Subcutaneous adipose tissue (tissue), 4 donors: ENCODE measurements around the gene STX18. TPM values are rescaled to one million over a fixed set of nuclear protein-coding genes. Genes with fewer than 3 reads are reported as not detected.

Source experiments
- CTCF ChIP-seq: fragments of 450-650 bp; IDR thresholded peaks from one replicate; pipeline ENCODE4 v1.5.1; 2016; ENCODE audit warnings: low read depth, mild to moderate bottlenecking, control low read depth, antibody characterized with exemption, moderate library complexity
- total RNA-seq, 4 donors: library from RNA; depleted of rRNA; stranded (reverse); fragments of >200 nt; gene quantifications; one replicate each; pipeline ENCODE4 v1.1.0, GENCODE V29; 2016

Gene STX18
- total RNA-seq, 4 donors from 2014 or later = 17.0 to 29.2 (median 21.6) TPM

DNA sequence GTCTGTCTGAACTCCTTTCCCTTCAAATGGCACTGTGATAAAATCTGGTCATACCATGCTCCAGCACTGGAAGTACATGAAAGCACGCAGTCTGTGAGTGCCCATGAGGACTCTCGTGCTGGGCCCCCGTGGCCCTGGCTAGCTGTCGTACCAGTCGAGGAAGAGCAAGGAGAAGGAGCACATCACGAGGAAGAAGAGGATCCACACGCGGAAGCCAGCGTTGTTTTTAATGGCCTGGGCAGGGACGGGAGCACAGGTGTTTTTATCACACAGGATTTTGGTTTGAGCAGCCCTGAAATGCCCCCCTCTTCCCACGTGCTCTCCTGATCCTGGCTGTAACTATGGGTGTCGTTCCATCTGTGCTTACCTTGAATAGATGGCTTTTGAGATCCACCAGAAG, 122.0 kb downstream of the STX18 start:
- TF ChIP-seq CTCF = no peak

DNA sequence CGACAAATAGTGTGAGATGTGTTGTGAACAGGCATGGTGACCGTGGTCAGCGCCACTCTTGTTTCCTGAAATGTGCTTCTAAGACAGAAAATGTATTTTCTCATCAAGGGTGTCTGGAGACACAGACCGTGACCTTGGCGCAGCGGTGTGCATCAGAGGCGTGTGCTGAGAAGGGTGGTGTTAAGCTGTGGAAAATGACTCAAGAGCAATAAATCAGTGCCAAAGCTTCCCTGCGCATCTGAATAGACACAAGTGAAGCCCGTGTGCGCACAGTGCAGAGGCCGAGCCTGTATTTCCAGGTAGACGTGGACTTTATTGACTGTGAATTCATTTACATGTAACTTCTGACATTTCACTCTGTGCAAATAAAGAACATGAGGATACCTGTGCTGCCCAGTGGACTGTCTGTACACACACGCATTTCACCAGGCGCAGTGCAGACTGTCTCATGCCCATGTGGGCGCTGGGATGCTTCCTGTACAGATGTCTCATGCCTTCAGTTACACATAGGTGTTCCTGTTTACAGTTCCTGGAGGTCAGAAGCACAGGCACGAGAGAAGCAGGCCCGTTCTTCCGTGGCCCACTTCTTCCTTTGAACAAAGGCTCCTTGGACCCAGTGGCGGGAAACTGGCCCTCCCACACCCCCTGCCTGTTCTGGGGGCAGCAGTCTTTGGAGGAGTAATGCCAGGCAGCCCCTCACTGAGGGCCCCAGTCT, 123.0 kb downstream of the STX18 start:
- no peak for TF ChIP-seq CTCF

DNA sequence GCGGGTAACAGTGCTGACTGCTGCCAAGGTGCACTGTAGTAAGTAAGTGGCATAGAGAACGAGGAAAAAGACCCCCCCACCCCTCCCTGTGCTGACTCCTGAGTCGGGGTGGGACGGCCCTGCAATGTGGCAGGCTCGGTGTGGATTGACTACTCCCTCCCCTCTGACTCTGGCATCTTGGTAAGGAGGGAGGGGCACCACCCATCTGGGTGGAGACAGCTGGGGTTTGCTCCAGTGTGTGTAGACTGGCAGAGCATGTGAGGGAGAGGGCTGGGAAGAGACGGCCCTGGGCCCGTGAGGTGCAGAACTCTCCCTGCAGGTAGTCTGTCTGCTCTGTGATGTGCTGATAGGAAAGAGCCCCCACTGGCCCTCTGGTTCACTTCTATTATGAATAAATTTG, 124.0 kb downstream of the STX18 start:
- no peak for TF ChIP-seq CTCF

DNA sequence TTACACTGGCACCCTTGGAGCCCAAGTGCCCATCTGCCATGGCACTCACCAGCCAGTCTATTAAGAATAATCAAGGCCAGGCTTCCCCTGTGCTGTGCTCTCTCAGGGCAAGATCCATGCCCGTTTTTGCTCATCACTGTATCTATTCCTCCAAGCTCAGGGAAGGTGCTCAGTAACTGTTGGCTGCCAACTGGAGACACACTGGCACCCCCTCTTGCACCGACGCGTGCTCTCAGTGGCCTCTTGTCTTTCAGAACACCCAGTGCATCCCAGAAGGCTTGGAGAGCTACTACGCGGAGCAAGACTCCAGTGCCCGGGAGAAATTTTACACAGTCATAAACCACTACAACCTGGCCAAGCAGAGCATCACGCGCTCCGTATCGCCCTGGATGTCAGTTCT, 124.9 kb downstream of the STX18 start:
- TF ChIP-seq CTCF = no peak

GRCh38 chr4:4415806-4416805, 125.7 kb downstream of the STX18 start:
- TF ChIP-seq CTCF = no peak

GRCh38 chr4:4415107-4415805, 126.6 kb downstream of the STX18 start:
- no peak for TF ChIP-seq CTCF

- TF ChIP-seq CTCF = no peak
Observed at GRCh38 chr4:4413806-4414205, 128.0 kb downstream of the STX18 start.
